Upper lobe of left lung (tissue), 4 donors: ENCODE measurements around the gene TFCP2L1.

Experiments
- CTCF ChIP-seq, 6 experiments: fragments of 450-650 bp in 4 of 6; fragments of 200-600 bp in 2 of 6; sonication (generic) in 2 of 6; IDR thresholded peaks; one replicate each; pipeline ENCODE4 v1.5.1; 2016 to 2019; ENCODE audit warnings: antibody characterized with exemption in 6 of 6
- POLR2A ChIP-seq, 4 donors: fragments of 450-650 bp; IDR thresholded peaks; one replicate each; pipeline ENCODE4 v1.5.1; 2016 to 2017; ENCODE audit warnings: antibody characterized with exemption in 4 of 4, mild to moderate bottlenecking in 2 of 4
- POLR2AphosphoS5 ChIP-seq, 2 donors: sonication (generic); formaldehyde crosslinking; IDR thresholded peaks; one replicate each; pipeline ENCODE4 v1.5.1; 2017; ENCODE audit warnings: antibody characterized with exemption in 2 of 2

- TF ChIP-seq CTCF (IDR thresholded peaks at IDR 0.05) (no peak), POLR2AphosphoS5 (IDR thresholded peaks at IDR 0.05) (no peak), POLR2A (IDR thresholded peaks at IDR 0.05) (no peak)
Measured at GRCh38 chr2:121281694-121282093, 3.3 kb downstream of the TFCP2L1 start.
